Renal pelvis (tissue), 12 donors: ENCODE measurements around the gene IFNLR1. TPM values are rescaled to one million over a fixed set of nuclear protein-coding genes. Genes with fewer than 3 reads are reported as not detected.
"Not testable (repeated sequence)": the region's sequence is repeated elsewhere in the genome, so short reads cannot be mapped to it uniquely, and the experiment has no call there.

Experiments
- DNase-seq: peaks from one replicate; pipeline ENCODE4 v3.0.0-alpha.2; 2013
- long read RNA-seq, 16 experiments: transcript quantifications; one replicate each; lab custom pipeline, GENCODE V29; 2026
- polyA plus RNA-seq, 3 donors: library from polyadenylated mRNA; unstranded; fragments of 120-200 nt; gene quantifications; one replicate each; pipeline ENCODE4 v1.2.1, GENCODE V29; 2013; ENCODE audit not compliant: insufficient read length in 3 of 3

The IFNLR1 gene
- 1 to 10 TPM; 5.1 to 6.1 (median 5.8) TPM for polyA plus RNA-seq
- long read RNA-seq, donor 1 = 0 reads
- long read RNA-seq, donor 2 = 0 reads
- long read RNA-seq, donor 3, partial matches to known transcripts = 0 of 1 reads
- long read RNA-seq, donor 3, other reads (novel, unspliced or antisense) = 0 of 1 reads
- long read RNA-seq, donor 4, full-length matches to known transcripts = 1 of 1 reads
- long read RNA-seq, donor 4, partial matches to known transcripts = 0 of 1 reads
- long read RNA-seq, donor 4, other reads (novel, unspliced or antisense) = 0 of 1 reads
- long read RNA-seq, donor 5 = 0 reads
- long read RNA-seq, donor 6, full-length matches to known transcripts = 1 of 1 reads
- long read RNA-seq, donor 6, partial matches to known transcripts = 0 of 1 reads
- long read RNA-seq, donor 6, other reads (novel, unspliced or antisense) = 0 of 1 reads
- long read RNA-seq, donor 7, partial matches to known transcripts = 0 of 1 reads
- long read RNA-seq, donor 7, other reads (novel, unspliced or antisense) = 0 of 1 reads
- long read RNA-seq, donor 8 = 0 reads
- long read RNA-seq, donor 9, full-length matches to known transcripts = 2 of 2 reads
- long read RNA-seq, donor 9, partial matches to known transcripts = 0 of 2 reads
- long read RNA-seq, donor 9, other reads (novel, unspliced or antisense) = 0 of 2 reads
- long read RNA-seq, donor 10 = 0 reads
- long read RNA-seq, donor 11, full-length matches to known transcripts = 1 of 1 reads
- long read RNA-seq, donor 11, partial matches to known transcripts = 0 of 1 reads
- long read RNA-seq, donor 11, other reads (novel, unspliced or antisense) = 0 of 1 reads
- long read RNA-seq, donor 12 = 0 reads
- long read RNA-seq, donor 13 = 0 reads
- long read RNA-seq, donor 14 = 0 reads
- long read RNA-seq, donor 15, full-length matches to known transcripts = 3 of 3 reads
- long read RNA-seq, donor 15, partial matches to known transcripts = 0 of 3 reads
- long read RNA-seq, donor 15, other reads (novel, unspliced or antisense) = 0 of 3 reads
- long read RNA-seq, donor 16 = 0 reads

GRCh38 chr1:24186993-24187790 lies at the start of gene IFNLR1:
Gene IFNLR1, minus strand, starts transcription at chr1:24187289. Its CDS starts 41 bp downstream, at chr1:24187248.
- DNase-seq = peak; percentile 62

- no peak for DNase-seq
These were observed 49.1 kb upstream of the IFNLR1 start for GRCh38 chr1:24235921-24236788.

- no peak for DNase-seq
These were observed 46.9 kb upstream of the IFNLR1 start for GRCh38 chr1:24233684-24234600.

DNA sequence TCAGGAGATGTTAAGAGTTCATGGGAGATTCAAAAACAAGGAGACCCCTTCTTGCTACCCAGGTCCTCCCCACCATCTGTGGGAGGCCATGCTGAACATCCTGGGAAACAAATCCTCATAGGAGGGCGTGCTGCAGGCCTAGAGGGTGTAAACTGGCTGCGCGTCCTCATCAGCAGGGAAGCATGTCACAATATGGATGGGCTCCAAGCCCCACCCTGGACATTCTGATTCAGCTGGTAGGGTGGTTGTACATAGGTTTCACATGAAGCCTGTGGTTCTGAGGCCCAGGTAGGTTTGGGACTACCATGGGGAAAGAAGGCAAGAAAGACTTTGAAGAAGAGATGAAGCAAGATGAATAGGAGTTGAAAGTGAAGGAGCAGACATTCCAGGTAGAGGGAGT lies 44.6 kb upstream of the IFNLR1 start:
- DNase-seq = no peak

DNA sequence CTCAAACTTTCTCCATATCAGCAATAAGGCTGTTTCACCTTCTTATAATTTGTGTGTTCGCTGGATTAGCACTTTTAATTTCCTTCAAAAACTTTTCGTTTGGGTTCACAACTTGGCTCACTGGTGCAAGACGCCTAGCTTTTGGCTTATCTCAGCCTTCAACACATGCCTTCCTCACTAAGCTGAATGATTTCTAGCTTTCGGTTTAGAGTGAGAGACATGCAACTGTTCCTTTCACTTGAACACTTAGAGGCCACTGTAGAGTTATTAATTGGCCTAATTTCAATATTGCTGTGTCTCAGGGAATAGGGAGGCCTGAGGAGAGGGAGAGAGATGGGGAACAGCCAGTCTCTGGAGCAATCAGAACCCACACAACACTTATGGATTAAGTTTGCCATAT lies 41.2 kb upstream of the IFNLR1 start:
- no peak for DNase-seq

- DNase-seq = no peak
These were observed 39.7 kb upstream of the IFNLR1 start for GRCh38 chr1:24226749-24227148.

GRCh38 chr1:24224761-24225160 lies 37.7 kb upstream of the IFNLR1 start:
- no peak for DNase-seq

GRCh38 chr1:24224086-24224485 lies 37.0 kb upstream of the IFNLR1 start:
- DNase-seq = no peak

- DNase-seq = no peak
These were observed 35.7 kb upstream of the IFNLR1 start for GRCh38 chr1:24222793-24223192.

DNA sequence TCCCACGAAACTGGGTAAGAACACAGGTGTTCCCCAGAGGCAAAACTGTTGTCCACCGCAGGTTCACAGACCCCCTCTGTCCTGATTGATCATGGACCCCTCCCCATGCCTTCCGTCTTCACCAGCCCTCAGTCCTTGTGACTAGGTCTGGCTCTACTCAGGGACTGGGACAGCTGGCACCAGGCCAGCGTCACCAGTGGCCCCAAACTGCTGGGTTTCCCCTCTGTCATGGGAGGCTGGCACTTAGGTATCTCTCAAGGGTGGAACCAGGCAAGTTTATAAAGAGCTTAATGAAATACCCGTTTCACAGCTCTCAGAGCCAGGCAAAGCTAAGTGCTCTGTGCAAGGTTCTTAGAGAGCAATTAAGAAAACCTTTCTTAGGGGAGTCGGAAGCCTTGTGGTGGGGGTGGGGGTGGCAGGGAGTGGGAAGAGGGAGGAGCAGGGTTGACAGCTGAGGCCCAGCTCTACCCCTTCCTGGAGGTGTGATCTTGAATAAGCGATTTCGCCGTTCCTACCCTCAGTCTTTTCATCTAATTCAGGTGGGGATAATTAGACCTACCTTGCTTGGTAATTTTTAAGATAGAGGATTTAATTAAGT lies 35.0 kb upstream of the IFNLR1 start:
- DNase-seq = no peak

- no peak for DNase-seq
These were observed 34.2 kb upstream of the IFNLR1 start for GRCh38 chr1:24221246-24221645.

- DNase-seq = no peak
These were observed 29.4 kb upstream of the IFNLR1 start for GRCh38 chr1:24216276-24217074.

- no peak for DNase-seq
These were observed 28.2 kb upstream of the IFNLR1 start for GRCh38 chr1:24215226-24215814.

DNA sequence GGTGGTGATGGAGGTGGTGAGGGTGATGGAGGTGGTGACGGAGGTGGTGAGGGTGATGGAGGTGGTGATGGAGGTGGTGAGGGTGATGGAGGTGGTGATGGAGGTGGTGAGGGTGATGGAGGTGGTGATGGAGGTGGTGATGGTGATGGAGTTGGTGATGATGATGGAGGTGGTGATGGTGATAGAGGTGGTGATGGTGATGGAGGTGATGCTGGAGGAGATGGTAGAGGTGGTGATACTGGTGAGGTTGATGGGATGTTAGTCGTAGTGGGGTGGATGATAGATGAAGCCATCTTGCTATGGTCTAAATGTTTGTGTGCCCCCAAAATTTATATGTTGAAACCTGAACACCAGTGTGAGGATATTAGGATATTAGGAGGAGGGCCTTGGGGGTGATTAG lies 25.3 kb upstream of the IFNLR1 start:
- no peak for DNase-seq

DNA sequence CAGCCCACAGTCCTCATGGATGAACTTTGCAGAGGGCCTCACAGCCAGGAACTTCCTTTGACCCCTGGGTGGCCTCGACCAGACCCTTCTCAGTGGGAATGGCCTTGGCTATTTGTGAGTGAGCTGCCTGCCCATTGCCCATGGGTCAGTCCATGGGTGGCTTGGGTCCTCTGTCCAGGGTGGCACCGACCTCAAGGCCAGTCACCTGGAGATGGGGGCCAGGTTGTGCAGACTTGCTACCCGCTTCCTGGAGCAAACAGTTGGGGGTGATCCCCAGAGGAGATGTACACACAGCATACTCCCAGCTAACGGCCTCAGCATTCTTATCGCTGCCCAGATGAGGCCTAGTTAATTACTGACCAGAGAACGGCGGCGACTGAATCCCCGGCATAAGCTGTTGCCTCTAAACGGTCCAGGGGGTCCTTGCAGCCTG lies 23.1 kb upstream of the IFNLR1 start:
- no peak for DNase-seq

- DNase-seq = no peak
These were observed 22.0 kb upstream of the IFNLR1 start for GRCh38 chr1:24209097-24209496.

GRCh38 chr1:24207709-24208108 lies 20.6 kb upstream of the IFNLR1 start:
- no peak for DNase-seq

DNA sequence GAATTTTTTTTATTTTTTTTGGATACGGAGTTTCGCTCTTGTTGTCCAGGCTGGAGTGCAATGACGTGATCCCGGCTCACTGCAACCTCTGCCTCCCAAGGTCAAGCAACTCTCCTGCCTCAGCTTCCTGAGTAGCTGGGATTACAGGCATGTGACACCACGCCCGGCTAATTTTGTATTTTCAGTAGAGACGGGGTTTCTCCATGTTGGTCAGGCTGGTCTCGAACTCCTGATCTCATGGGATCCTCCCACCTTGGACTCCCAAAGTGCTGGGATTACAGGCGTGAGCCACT lies 20.3 kb upstream of the IFNLR1 start:
- DNase-seq = not testable (repeated sequence)
